IMR-90 (cell line): ENCODE results near the gene SNRNP25.

Source experiments
- BHLHE40 ChIP-seq: fragments of 150-350 bp; IDR thresholded peaks from 2 replicates; pipeline ENCODE4 v1.6.1; 2016; ENCODE audit warnings: mild to moderate bottlenecking, low read depth, low read length
- CEBPB ChIP-seq: IDR thresholded peaks from 2 replicates; pipeline ENCODE4 v1.6.1; 2012; ENCODE audit warnings: low read depth, low read length, improper control_type of control experiment
- CHD1 ChIP-seq: IDR thresholded peaks from 2 replicates; pipeline ENCODE4 v1.6.1; 2012; ENCODE audit warnings: low read depth, low read length, improper control_type of control experiment
- CTCF ChIP-seq: conservative IDR thresholded peaks from 2 replicates; pipeline ENCODE4 v1.5.1; 2012; ENCODE audit warnings: mild to moderate bottlenecking, low read depth, low read length, improper control_type of control experiment
- FOS ChIP-seq: fragments of 150-350 bp; IDR thresholded peaks from 2 replicates; pipeline ENCODE4 v1.6.1; 2016; ENCODE audit warnings: low read depth, low read length
- MAFK ChIP-seq: IDR thresholded peaks from 2 replicates; pipeline ENCODE4 v1.6.1; 2012; ENCODE audit warnings: low read depth, low read length, improper control_type of control experiment
- MAZ ChIP-seq: IDR thresholded peaks from 2 replicates; pipeline ENCODE4 v1.6.1; 2012; ENCODE audit warnings: low read depth, mild to moderate bottlenecking, low read length, improper control_type of control experiment, moderate library complexity, borderline replicate concordance
- MXI1 ChIP-seq: IDR thresholded peaks from 2 replicates; pipeline ENCODE4 v1.6.1; 2012; ENCODE audit warnings: low read depth, mild to moderate bottlenecking, low read length, moderate library complexity, borderline replicate concordance
- NFE2L2 ChIP-seq: fragments of 150-350 bp; IDR thresholded peaks from 2 replicates; pipeline ENCODE4 v1.6.1; 2016; ENCODE audit warnings: low read depth, mild to moderate bottlenecking, low read length
- POLR2A ChIP-seq: IDR thresholded peaks from 2 replicates; pipeline ENCODE4 v1.6.1; 2012; ENCODE audit warnings: mild to moderate bottlenecking, low read depth, low read length
- RAD21 ChIP-seq: IDR thresholded peaks from 2 replicates; pipeline ENCODE4 v1.6.1; 2012; ENCODE audit warnings: low read length, improper control_type of control experiment
- RFX5 ChIP-seq: IDR thresholded peaks from 2 replicates; pipeline ENCODE4 v1.8.0; 2012; ENCODE audit warnings: low read depth, mild to moderate bottlenecking, low read length, moderate library complexity
- USF2 ChIP-seq: fragments of 150-350 bp; IDR thresholded peaks from 2 replicates; pipeline ENCODE4 v1.6.1; 2017; ENCODE audit warnings: mild to moderate bottlenecking, antibody characterized with exemption, low read length, low read depth
- TF ChIP-seq, protein P1 (sequence below): fragments of 150-350 bp; IDR thresholded peaks from 2 replicates; pipeline ENCODE4 v1.6.1; 2016; ENCODE audit warnings: low read depth, mild to moderate bottlenecking, low read length, moderate library complexity, borderline replicate concordance

GRCh38 chr16:35011-35677 lies 18.5 kb upstream of the SNRNP25 start:
- no peak for TF ChIP-seq RFX5
- no peak for TF ChIP-seq CTCF
- TF ChIP-seq MXI1, result no peak
- TF ChIP-seq POLR2A, result no peak
- TF ChIP-seq BHLHE40, result no peak
- TF ChIP-seq MAZ, result no peak
- TF ChIP-seq FOS, result no peak
- TF ChIP-seq RAD21, result no peak
- TF ChIP-seq USF2, result no peak
- TF ChIP-seq CEBPB, result peak; percentile 30; the same call in 1 of the 2 replicates
- TF ChIP-seq NFE2L2, result no peak
- TF ChIP-seq CHD1, result no peak
- TF ChIP-seq, protein P1, sequence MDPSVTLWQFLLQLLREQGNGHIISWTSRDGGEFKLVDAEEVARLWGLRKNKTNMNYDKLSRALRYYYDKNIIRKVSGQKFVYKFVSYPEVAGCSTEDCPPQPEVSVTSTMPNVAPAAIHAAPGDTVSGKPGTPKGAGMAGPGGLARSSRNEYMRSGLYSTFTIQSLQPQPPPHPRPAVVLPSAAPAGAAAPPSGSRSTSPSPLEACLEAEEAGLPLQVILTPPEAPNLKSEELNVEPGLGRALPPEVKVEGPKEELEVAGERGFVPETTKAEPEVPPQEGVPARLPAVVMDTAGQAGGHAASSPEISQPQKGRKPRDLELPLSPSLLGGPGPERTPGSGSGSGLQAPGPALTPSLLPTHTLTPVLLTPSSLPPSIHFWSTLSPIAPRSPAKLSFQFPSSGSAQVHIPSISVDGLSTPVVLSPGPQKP, result no peak
- TF ChIP-seq MAFK, result no peak
